Measurements from ENCODE around the gene TSPAN11. TPM values are rescaled to one million over a fixed set of nuclear protein-coding genes. Genes with fewer than 3 reads are reported as not detected.

Gene TSPAN11
- total and polyA plus RNA-seq, 2 of the 8 experiments (the other 6 are each of a cell fraction or from before 2014, with no cell fraction given), result 3.9 to 8.2 TPM

DNA sequence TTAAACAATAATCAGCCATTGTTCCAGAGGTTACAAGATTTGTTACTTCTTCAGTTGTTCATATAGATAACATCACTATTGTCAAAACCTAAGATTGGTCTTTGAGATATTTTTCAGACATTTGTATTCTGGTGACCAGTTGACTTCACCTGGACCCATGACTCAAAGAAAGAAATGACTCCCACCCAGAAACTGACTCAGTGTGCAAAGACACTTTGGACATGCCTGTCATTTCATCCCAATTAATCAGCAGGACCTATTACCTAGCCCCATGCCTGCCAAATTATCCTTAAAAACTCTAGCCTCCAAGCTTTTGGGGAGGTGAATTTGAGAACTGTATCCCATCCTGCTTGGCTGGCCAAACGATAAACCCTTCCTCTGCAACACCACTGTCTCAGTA lies 27.7 kb upstream of the TSPAN11 start:
- H2BK5ac ChIP-seq (ENCODE audit: low read depth, low read length), result no peak overlapping the region
- H4K8ac ChIP-seq (ENCODE audit: extremely low read depth, insufficient read depth, low read length), result no peak overlapping the region
- no peaks in the 10 kb centered on the region for H3K79me1 ChIP-seq (ENCODE audit: low read depth, low read length)
- H3K27me3 ChIP-seq (replicated peaks in 1 of 4; ENCODE audit: control insufficient read depth in 3 of 4, extremely low read depth in 1 of 4, insufficient read depth in 3 of 4, low read length in 3 of 4), result no peaks in the 10 kb centered on the region; a peak in 2 of 7 replicates
- POLR2A ChIA-PET (ENCODE audit: partially characterized antibody), result no interaction called here
- no peak overlapping the region for H3K23ac ChIP-seq (ENCODE audit: insufficient read length)
- no peak overlapping the region for H3K4me2 ChIP-seq (ENCODE audit: insufficient read depth in 1 of 2, low read depth in 2 of 2, low read length in 2 of 2)
- H2AK5ac ChIP-seq (ENCODE audit: low read depth, low read length), result no peak overlapping the region
- CTCF ChIA-PET (ENCODE audit: partially characterized antibody), result interaction anchor here (1.0 kb wide), 1 partner anchor 51 kb away, joined by 3 read pairs; no protein-coding TSS in a partner anchor
- FAIRE-seq (no peak), DNase-seq (ENCODE audit: low read depth in 1 of 2, low spot score in 2 of 2) (no peak)
- no peak overlapping the region for H2BK120ac ChIP-seq (replicated peaks; ENCODE audit: low read depth, low read length)
- no peak overlapping the region for H3K56ac ChIP-seq (replicated peaks; ENCODE audit: insufficient read length, low read depth, low read length)
- H3K18ac ChIP-seq (ENCODE audit: extremely low read depth, low read length), result no peak overlapping the region
- H2AFZ ChIP-seq (ENCODE audit: low read length), result no peak overlapping the region
- no peaks in the 10 kb centered on the region for H3K9me3 ChIP-seq (ENCODE audit: insufficient read depth in 2 of 2, low read depth in 1 of 2, low read length in 1 of 2)
- WGBS, 2 experiments (ENCODE audit: extremely low coverage in 1 of 2, insufficient coverage in 1 of 2, insufficient read length in 1 of 2, insufficient replicate concordance in 2 of 2, low coverage in 1 of 2, low lambda C conversion rate in 2 of 2, missing lambda C conversion rate in 1 of 2), result 100% methylated on average over 1 of the region's 1 CpG; no CpG with 5 or more reads in 1 of the 2 experiments
- H3K23me2 ChIP-seq (ENCODE audit: low read depth, low read length), result no peaks in the 10 kb centered on the region; the same call in 1 of the 2 replicates
- H3K27ac ChIP-seq (ENCODE audit: low read depth, low read length), result no peak overlapping the region
- no peak overlapping the region for H2BK15ac ChIP-seq (ENCODE audit: low read length)
- H3K4ac ChIP-seq (replicated peaks; ENCODE audit: insufficient read length, low read depth, low read length), result no peak overlapping the region
- H2BK12ac ChIP-seq (ENCODE audit: low read depth, low read length), result no peak overlapping the region
- no peak overlapping the region for H3K4me3 ChIP-seq (ENCODE audit: extremely low read depth in 1 of 4, insufficient read depth in 2 of 4, low read depth in 3 of 4, low read length in 4 of 4)
- no peak overlapping the region for H3K9ac ChIP-seq (replicated peaks in 1 of 4; ENCODE audit: extremely low read depth in 1 of 4, low read depth in 3 of 4, low read length in 3 of 4)
- no peaks in the 10 kb centered on the region for H4K20me1 ChIP-seq (replicated peaks in 1 of 2; ENCODE audit: control insufficient read depth in 1 of 2, insufficient read depth in 2 of 2, low read length in 2 of 2)
- no peak overlapping the region for H3K14ac ChIP-seq (ENCODE audit: insufficient read length)
- H3K79me2 ChIP-seq (ENCODE audit: control insufficient read depth in 1 of 2, insufficient read depth in 2 of 2, low read length in 2 of 2), result no peaks in the 10 kb centered on the region
- no peak overlapping the region for H4K91ac ChIP-seq (replicated peaks; ENCODE audit: insufficient read length, low read length)
- H2BK20ac ChIP-seq (ENCODE audit: low read length), result no peak overlapping the region
- H3K4me1 ChIP-seq (replicated peaks in 1 of 4; ENCODE audit: control insufficient read depth in 3 of 4, insufficient read depth in 4 of 4, low read length in 3 of 4), result no peaks in the 10 kb centered on the region
- no peaks in the 10 kb centered on the region for H3K36me3 ChIP-seq (ENCODE audit: control insufficient read depth in 2 of 4, insufficient read depth in 4 of 4, low read length in 3 of 4)
- H4K5ac ChIP-seq (ENCODE audit: insufficient read length, low read depth, low read length), result no peak overlapping the region
- TF ChIP-seq SIRT6 (IDR thresholded peaks at IDR 0.05; ENCODE audit: low read length), result no peak
- no peak for TF ChIP-seq JUND (IDR thresholded peaks at IDR 0.05; ENCODE audit: low read length)
- no peak for TF ChIP-seq BRCA1 (IDR thresholded peaks at IDR 0.05; ENCODE audit: low read depth, low read length)
- TF ChIP-seq RFX5 (IDR thresholded peaks at IDR 0.05; ENCODE audit: borderline replicate concordance, low read depth, low read length), result no peak
- TF ChIP-seq ZNF274 (IDR thresholded peaks at IDR 0.05; ENCODE audit: borderline replicate concordance, extremely low read depth, low read length), result no peak
- no peak for TF ChIP-seq HDAC6 (IDR thresholded peaks at IDR 0.05; ENCODE audit: low read depth, low read length)
- TF ChIP-seq, protein P1, sequence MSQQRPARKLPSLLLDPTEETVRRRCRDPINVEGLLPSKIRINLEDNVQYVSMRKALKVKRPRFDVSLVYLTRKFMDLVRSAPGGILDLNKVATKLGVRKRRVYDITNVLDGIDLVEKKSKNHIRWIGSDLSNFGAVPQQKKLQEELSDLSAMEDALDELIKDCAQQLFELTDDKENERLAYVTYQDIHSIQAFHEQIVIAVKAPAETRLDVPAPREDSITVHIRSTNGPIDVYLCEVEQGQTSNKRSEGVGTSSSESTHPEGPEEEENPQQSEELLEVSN (IDR thresholded peaks at IDR 0.05), result no peak

Data from H1 (cell line).